ENCODE measurements around the gene PNPLA7.
A peak's percentile ranks its signal among the peaks of the same experiment; 100 is the strongest.
"Not testable (repeated sequence)": the region's sequence is repeated elsewhere in the genome, so short reads cannot be mapped to it uniquely, and the experiment has no call there.

PNPLA7 gene

DNA sequence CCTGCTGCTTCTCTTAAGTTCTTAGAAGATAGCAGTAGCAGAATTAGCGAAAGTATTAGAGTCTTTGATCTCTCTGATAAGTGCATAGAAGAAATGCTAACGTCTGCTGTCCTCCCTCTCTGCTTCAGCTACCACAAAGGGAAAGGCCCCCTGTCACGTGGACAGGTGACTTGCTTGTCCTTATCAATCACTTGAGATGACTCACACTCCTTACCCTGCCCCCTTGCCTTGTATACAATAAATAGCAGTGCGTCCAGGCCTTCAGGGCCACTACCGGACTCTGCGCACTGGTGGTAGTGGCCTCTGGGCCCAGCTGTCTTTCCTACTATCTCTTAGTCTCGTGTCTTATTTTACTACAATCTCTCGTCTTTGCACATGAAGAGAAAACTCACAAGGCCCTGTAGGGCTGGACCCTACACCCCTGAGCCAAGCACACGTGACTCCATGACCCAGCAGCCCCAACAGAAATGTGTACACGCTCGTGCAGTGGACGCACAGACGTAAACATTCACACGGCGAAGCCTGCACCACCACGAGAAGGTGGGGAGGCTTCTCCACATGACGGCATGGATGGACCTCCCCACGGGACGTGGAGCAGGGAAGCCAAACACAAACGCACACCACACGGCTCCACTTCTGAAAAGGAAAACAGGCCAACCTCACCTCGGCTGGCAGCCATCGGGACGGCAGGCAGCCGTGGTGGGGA lies 38.3 kb downstream of the PNPLA7 start:
- DNase-seq = no peak

DNA sequence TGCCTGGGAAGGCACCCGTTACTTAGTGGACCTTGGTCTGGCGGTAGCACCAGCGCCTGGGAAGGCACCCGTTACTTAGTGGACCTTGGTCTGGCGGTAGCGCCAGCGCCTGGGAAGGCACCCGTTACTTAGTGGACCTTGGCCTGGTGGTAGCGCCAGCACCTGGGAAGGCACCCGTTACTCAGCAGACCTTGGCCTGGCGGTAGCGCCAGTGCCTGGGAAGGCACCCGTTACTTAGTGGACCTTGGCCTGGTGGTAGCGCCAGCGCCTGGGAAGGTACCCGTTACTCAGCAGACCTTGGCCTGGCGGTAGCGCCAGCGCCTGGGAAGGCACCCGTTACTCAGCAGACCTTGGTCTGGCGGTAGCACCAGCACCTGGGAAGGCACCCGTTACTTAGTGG lies 39.1 kb downstream of the PNPLA7 start:
- DNase-seq = not testable (repeated sequence)

DNA sequence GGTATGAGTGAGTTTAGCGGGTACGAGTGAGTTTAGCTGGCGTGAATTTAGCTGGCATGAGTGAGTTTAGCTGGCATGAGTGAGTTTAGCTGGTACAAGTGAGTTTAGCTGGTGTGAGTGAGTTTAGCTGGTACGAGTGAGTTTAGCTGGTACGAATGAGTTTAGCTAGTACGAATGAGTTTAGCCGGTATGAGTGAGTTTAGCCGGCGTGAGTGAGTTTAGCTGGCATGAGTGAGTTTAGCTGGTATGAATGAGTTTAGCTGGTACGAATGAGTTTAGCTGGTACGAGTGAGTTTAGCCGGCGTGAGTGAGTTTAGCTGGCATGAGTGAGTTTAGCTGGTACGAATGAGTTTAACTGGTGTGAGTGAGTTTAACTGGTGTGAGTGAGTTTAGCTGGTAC lies 41.0 kb downstream of the PNPLA7 start:
- no peak for DNase-seq

DNA sequence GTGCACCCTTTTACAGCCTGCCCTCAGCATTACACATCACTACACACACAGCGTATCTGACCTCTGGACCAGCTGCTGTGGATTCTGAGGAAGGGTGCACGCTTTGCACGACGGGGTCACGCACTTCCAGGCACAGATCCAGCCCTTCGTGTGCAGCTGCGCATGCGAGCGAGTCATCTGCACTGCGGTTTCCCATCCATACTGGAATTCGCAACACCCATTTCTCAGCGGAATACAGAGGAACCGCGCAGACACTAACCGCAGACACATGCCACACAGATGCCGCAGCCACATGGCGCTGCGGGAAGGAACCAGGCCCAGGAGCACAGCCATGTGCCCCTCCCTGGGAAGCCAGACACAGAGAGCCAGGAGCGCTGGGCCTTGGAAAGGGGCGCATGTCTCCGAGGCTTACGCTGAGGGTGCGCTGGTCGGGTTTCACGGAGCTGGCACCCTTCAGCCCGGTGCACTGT lies 43.5 kb downstream of the PNPLA7 start:
- DNase-seq = no peak

DNA sequence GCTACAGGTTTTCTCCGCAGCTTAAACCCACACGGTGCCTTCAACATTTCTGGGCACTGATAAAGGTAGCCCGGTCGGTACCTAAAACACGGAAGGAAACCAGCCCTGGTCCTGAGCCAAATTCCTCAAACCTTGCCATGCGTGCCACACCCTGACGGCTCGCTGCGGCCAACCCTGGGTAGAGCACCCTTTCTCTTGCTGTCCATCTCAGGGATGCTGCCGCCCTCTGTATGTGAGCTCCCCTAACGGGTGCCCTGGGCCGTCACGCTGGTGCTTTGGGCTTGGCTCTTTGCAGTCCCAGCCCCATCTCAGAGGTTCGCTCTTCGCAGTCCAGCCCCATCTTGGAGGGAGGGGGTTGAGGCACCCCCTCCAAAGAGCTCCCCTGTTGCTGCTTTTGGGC lies 43.9 kb downstream of the PNPLA7 start:
- DNase-seq = no peak

DNA sequence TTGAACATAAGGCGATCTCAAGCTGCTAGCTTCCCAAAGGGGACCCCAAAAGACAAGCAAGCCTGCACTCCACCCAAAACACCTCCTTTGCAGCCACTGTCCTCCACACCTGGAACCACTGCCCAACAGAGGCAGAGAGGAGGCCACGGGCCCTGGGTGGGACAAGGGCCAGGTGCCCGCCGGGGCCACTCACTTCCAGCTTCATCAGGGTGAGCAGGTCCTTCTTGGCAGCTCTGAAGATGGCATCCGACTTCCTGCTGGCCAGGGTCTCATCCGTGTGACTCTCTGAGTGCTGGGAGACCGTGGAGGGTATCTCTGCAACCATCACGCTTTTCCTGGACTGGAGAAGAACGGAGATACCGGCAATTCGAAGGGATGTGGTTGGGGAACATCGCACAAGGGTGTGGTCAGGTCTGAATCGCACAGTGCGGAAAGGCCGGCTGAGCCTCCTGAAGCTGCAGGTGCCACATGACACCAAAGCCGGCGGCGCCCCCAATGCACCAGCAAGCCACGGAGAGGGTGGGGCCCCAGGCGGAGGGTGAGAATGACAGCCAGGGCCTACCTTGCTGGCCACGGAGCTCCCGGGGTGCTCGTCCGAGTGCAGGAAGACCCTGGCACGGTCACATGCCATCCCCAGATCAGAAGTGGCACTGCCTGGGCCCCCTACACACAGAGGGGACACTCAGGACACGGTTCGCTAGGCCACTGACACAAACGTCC lies 44.6 kb downstream of the PNPLA7 start:
- DNase-seq = no peak

DNA sequence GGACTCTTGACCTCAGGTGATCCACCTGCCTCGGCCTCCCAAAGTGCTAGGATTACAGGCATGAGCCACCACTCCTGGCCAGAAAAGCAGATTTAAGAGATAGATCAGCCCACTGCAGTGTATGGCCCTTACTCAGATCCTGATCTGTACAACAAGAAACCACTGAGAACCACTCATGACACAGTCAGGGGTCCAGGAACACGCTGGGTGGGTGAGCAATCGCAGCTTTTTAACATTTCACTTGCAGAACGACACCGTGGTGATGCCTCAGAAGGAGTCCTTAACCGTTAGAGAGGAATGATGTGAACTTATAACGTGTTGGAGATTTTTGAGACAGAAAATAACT lies 45.8 kb downstream of the PNPLA7 start:
- DNase-seq = no peak

DNA sequence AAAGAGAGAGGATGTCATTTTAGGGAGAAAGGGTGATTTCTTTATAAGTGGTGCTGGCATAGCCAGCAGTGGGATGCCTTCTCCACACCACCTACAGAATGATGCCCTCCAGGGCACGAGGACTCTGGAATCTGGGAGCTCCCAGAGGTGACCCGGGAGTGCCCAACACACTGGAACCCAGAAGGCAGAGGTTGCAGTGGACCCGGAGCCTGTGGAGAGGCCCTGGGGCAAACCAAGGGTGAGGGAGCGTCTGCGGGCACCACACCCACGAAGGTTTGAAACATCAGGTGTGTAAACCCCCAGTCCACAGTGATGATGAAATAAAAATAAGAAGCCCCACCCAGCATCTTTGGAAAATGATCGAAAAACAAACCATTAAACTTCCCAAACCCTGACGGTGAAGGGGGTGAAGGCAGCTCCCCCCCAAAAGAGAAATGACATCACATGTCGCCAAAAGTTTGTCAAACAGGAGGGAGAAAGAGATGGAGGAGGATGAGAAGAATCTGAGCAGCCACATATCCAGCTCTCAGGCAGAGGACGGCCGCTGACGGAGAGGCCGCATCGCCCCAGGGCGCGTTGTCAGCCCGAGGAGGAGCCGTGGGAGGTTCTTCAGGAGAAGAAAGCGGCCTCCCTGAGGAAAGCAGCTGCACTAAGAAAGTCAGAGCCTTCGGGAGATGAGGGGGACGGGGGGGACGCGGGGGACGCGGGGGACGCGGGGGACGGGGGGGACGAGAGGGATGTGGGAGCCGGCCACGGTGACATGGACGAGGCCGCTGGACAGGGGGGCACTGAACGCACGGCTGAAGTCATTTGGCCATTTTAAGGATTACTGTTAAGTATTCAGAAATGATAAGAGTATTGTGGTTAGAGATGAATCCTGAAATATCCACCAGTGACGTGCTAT lies 47.9 kb downstream of the PNPLA7 start:
- DNase-seq = peak in 1 of 2 experiments; percentile 21

DNA sequence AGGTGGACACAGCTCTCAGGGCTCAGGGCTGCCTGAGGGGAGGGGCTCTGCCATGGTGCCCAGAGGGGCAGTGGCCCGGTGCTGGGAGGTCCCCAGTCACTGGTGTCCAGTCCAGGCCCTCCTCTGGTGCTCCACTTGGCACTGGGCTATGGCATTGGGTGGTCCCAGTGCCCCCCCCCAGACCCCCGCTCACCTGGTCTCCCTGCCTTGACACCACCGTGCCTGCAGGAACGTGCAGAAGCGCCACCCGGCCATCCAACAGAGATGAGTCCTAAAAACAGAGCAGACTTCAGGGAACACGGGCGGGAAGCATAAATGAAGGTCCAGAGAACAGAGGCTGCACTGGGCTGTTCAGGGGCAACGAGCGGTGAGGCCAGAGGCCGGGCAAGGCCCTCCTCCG lies 48.7 kb downstream of the PNPLA7 start:
- no peak for DNase-seq

DNA sequence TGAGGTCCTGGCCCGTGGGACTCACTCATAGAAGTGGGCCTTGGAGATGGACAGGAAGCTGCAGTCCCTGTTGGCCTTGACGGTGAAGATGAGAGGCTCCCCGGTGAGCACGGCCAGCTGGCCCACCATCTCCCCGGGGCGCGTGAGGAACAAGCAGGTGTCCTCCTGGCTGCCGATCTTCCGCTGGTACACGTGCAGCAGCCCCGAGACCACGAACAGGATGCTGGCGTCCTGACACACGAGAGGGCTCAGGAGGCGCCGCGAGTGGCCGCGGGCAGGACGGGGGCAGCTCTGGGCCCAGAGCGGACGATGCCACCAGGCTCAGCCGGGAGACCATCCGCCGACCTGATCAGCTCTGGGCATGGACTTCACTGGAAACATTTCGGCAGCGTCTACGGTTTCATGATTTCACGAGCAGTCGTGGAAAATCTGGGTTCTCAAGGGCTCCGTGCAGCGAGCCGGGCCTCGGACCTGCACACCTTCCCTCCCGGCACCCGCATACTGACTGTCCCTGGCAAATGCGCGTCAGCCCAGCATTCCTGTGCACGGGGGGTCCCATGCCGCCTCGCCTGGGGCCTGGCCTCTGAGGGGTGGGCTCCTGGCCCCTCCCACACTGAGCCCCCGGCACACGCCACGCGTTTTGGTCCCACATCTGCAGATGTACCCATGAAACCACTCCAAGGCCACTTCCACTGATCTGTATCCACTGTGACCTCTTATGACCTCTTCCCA lies 49.4 kb downstream of the PNPLA7 start:
- no peak for DNase-seq

DNA sequence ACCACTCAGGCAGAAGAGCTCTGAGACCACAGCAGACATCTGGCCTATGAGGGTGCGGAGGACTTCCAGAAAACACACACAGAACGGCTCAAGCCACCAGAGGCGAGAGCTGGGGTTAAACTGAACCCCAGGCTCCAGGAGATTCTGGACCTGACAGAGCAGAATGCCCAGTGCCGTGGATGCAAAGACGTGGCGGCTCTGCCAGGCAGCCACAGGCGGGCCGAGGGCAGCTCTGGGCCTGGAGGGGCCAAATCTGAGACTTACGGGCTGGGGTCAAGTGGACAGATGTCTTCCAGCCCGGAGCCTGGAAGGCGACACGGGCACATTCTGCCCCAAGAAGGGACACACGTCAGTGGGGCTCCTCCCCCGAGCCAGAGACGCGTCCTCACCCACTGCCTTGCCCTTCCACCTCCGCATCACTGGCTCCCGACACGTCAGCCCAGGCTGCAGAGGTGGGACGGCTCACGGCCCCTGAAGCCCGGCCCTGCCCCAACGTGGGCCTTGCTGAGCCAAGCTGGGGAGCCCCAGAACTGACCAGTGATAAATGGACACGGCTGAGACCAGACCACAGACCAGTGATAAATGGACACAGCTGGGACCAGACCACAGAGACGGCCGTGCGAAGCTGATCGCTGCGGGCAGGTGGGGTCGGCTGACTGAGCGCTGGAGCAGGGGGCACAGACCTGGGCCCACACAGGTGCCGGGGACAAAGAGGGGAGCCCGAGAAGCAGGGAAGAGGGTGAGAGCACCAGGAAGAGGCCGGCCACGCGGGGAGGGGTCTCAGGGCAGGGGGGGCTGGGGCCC lies 50.1 kb downstream of the PNPLA7 start:
- no peak for DNase-seq

DNA sequence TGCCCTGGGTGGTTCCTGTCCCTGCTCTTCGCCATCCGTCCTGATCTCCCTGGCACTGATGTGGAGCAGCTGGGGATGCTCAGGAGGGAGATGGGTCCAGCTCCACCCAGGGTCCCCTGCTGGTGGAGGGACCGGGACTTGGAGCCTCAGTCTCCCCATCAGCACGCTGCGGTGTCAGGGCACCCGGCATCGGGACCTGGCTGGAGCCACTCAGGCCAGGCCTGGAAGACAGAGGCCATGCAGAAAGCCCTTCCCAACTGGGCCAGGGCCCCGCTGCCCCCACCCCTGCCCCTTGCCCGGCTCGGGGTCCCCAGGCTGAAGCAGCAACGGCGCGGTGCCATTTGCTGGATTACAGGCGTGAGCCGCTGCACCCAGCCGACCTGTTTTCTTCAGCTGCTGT lies 50.8 kb downstream of the PNPLA7 start:
- DNase-seq = no peak

DNA sequence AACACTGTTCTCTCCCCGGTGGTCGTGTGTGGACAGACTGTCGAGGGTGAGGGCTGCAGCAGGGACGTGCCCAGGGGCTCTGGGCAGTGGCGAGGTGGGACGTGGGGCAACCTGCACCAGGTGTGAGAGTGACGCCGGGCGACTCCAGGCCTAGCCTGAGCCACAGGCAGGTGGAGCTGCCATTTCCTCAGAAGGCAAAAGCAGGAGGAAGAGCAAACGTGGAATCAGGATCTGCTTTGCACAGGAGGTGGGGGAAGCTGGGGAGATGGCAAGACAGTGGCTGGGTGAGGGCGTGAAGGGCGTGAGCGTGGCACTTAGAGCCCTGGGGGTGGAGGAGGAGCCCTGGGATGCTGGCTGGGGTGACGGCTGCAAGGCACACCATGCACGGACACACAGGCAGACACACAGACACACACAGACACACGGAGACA lies 51.5 kb downstream of the PNPLA7 start:
- no peak for DNase-seq

DNA sequence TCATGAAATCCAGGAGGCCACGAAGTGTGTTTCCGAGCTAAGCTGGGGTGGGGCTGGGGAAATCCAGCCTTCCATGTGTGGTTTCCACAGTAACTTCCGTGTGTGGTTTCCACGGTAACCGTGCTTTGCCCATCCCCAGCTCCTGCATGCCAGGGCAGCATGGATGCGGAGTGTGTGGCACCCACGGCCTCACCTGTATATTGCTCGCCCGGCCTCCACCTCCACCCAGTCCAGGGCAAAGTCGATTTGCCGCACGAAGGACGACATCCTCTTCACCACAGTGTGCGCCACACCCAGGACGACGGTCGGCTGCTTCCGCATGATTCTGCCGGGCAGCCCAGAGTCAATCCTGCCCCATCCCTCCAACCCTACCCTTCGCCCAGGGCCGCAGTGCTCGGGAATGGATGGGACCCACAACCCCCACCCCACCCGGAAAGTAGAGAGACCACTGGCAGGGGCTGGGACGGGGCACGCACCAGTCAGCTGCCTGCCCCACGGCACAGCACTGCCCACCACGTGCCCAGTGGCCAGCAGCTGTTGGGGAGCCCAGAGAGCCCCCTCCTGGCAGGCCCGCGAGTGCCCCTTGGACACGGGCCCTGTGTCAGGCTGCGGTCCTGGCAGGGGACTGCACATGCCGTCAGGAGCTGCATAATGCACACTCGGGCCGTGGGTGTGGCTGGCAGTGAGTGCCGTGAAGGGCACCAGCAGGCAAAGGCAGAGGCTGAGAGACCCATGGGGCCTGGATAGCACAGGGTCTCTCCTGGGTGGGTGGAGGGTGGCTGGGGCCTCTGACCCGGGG lies 52.1 kb downstream of the PNPLA7 start:
- DNase-seq = no peak

DNA sequence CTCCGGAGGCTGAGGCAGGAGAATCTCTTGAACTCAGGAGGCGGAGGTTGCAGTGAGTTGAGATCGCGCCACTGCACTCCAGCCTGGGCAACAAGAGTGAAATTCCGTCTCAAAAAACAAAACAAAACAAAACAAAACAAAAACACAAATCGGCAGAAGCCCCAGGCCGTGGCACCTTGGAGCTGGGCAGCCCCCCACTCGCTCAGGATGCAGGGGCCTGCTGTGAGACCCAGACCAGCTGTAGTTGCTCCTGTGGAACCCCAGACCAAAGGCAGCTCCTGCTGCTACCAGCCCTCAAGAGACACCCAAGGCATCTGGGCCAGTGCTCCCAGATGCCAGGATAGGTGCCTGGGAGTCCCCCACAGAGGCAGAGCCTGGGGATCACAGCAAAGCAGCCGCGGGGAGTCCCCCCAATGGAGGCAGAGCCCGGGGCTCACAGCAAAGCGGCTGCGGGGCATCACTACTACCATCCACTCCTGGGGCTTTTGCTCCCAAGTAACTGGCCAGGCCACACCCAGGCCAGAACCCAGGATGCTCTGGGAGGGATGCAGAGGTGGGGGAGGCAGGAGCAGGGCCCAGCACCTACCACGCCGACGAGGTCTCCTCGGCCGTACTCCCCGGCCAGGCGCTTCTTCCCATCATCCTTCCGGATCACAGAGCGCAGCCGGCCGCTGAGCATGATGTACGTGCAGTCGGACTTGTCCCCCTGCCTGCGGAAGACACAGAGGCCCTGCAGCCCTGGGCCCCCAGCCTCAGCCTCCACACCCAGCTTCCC lies 53.4 kb downstream of the PNPLA7 start:
- no peak for DNase-seq

DNA sequence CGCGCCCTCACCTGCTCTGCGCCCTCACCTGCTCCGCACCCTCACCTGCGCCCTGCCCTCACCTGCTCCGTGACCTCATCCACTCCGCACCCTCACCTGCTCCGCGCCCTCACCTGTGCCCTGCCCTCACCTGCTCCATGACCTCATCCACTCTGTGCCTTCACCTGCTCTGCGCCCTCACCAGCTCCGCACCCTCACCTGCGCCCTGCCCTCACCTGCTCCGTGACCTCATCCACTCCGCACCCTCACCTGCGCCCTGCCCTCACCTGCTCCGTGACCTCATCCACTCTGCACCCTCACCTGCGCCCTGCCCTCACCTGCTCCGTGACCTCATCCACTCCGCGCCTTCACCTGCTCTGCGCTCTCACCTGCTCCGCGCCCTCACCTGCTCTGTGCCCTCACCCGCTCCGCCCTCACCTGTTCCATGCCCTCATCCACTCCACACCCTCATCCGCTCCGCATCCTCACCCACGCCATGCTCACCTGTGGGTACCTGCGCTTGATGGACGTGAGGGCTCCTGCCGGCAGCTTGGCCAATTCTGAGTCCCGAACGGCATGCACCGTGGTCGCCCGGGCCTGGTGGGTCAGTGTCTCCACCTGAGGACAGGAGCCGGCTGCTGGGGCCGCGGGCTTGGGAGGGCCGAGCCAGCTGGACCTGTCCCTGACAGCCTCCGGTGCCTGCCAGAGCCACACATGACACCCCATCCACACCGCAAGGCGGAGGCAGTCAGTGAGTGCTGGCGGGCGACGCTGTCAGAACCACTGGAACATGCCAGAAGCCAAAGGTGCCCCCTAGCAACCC lies 55.5 kb downstream of the PNPLA7 start:
- DNase-seq = no peak

DNA sequence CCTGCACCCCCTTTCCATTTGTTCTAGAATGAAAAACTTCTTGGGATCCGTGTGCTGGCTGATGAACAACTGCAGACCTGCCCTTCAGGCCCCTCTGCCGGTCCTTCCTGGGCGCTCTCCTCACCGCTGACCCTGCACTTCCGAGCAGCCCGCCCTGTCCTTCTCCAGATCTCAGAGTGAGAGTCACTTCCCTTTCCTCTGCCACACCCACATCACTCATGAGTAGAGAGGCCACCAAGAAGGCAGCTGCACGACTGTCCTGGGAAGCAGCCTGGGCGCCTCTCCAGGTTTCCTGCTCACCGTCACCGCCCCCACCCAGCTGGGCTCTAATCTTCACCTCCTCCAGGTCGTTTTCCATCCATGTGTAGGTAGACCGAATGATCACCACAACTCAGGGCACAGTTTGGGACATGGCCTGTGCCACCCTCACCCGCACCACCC lies 56.1 kb downstream of the PNPLA7 start:
- no peak for DNase-seq

DNA sequence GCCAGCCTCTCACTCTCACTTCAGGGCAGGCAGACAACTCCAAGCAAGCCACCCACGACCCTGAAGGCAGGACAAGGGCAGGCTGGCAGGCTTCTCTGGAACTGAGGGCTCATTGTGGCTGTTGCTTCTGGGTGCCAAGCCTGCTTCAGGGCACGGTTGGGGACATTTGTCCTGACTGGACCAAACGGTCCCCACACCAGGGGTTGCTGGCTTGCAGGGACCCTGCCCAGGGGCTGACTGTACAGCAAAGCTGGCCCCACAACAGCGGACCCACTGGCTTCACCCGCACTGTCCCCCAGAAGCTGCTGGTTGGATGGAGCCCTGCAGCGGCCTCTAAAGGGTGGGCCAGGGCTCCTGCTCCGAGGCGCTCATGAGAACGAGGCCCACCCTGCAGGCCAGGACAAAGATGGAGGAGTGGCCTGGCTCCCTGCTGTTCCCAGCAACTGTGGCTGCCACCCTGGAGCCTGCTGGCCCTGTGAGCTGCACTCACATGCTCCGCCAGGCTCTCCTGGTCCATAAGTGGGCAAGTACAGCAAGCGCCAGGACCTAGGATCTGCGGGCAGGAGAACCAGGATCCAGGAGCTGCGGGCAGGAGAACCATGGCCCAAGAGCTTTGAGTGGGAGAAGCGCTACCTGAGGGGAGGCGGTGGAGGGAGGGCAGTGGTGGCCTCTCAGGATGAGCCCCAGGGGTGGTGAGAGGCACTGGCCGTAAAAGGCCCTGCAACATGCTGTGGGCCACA lies 56.7 kb downstream of the PNPLA7 start:
- DNase-seq = no peak

Measured in NCI-H1930 (cell line).